ENCODE data around the gene C3orf22.

The C3orf22 gene

DNA sequence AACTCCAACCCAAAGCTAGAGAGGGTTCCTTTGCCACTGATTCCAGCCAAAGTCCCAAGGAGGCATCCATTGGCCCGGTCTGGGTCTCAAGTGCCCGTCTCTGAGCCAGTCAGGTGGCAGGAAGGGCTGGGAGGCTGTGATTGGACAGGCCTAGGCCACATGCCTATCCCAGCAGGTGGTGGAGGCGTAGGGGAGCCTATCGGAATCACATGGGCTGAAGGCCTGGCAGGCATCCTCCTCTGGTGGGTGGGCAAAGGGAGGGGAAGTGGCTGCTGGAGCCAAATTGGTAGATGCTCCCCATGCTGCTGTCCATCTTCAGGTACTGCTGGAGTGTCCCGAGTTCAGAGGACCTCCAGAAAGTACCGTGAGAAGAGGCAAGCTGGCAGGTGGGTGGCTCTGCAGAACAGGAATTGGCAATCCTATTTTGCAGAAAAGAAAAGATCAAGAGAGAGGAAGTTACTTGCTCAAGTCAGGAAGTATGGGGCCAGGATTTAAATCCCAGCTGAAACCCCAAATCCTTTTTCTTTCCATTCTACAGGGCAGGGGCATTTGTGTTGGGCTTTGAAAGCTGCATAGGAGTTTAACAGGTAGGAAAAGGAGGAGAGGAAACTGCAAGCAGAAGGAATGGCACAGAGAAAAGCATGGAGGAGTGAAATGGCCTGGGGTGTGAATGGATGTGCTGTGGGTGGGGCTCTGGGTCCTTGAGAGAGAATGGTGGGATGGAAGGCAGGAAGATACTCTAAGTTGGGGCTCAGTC lies 31.1 kb downstream of the C3orf22 start:
- DNase-seq (ENCODE audit: low read depth) = no peak

- no peak for DNase-seq (ENCODE audit: low read depth)
Observed at GRCh38 chr3:126527006-126527405, 31.7 kb downstream of the C3orf22 start.

DNA sequence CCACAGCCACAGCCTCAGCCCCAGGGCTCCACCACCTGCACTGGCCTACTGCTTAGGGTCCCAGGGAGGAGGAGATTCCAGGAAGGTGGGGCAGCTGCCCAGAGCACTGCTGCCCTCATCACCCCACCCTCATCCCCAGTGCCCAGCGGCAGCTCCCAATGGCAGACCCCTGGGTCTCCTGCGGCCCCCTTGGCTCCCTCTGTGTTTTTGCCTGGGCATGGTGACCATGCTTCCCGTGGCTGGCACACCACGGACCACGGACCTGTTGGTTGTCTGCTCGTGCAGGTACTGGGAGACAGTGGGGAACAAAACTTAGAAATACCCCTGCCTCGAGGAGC lies 32.1 kb downstream of the C3orf22 start:
- DNase-seq (ENCODE audit: low read depth) = no peak

DNA sequence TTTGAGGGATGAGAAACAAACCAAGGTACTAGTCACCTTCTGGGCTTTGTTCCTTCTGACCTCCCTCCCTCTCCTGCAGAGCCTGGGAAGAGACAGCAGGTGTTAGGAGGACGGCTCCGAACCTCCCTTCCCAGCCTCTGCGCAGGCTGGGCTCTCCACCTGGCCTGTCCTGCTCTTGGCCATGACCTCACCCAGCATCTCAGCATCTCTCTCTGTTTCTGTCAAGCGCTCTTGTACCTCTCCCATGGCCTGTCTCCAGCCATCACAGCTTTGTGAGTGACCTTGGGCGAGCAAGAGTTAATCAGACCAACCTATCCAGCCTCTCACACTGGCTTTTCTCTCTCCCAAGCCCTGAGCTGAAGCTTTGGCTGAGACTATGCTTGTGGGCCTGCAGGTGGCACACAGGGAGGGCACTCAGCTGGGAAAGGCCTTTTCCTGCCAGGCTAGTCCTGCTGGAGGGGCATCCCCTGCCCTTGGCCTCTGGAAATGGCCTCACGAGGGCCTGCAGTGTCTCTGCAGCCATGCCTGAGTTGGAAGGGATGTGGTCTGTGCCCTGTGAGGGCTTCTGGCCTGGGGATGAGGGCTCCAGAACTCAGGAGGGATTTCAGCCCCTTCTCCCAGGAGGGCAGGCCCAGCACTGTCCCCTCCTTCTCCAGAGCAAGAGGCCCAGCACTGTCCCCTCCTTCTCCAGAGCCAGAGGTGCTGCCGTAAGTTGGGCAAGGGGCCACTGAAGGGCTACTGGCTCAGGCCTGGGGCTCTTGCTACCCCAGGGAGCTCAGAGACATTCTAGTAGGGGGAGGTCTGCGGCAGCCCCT lies 32.7 kb downstream of the C3orf22 start:
- DNase-seq (ENCODE audit: low read depth) = no peak

DNA sequence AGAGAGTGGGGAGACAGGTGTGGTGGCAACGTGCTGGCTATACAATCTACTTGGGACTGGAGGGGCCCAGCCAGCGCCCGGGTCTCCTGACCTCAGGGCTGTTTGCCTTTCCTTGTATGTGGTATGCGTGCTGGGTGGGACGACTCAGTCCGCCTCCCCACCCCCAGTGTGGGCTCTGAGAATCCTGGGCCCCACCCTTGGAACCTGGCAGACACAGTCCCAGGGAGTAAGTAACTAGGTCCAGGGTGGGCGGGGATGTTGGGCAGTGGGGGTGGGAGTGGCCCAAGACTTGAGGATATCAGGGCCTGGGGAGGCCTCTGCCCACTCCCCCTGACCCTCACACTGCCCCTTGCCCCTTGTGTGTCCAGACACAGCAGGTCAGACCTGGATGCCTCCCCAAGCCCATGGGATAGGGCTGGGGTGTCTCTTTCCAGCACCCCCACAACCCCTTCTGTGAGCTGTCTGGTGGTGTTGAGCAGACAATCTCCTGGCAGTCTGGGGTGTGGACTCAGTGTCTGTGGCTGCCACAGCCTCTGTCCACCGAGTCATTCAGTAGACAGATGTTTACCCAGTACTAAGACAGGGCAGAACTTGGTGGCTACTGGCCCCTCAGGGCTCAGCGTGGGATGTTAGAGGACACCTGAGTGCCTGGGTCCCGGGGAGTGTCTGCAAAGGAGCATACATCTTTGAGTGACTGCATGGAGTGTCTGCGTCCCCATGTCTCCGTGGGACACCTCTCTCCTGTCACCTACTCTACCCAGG lies 33.5 kb downstream of the C3orf22 start:
- no peak for DNase-seq (ENCODE audit: low read depth)

DNA sequence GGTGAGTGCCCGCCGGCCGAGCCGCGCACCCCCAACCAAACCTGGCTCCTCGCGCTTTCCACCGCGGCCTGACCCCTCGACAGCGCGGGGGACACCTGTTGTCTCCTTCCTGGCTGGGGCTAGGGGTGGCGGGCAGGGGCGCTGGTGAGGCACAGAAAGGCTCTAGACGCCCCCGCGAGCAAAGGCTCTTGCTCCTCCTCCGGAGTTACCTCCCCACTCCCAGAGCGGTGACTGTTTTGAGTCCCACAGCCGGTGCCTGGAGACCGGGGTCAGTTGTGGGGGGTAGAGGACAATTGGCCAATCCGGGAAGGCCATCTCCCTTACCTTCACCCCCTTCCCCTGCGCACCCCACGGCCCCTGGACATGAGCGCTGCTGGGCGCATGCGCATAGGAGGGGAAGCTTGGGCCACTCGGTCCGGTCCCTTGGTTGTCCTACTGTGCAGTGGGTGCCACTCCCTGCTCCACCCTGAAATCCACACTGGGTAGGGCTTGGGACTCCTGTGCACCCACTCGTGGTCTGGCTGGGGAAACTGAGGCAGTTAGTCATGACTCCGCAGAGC lies 34.2 kb downstream of the C3orf22 start:
- no peak for DNase-seq (ENCODE audit: low read depth)

- peak; percentile 12 for DNase-seq (ENCODE audit: low read depth)
Observed at GRCh38 chr3:126523745-126524428, 34.8 kb downstream of the C3orf22 start, which contains the start of gene CHST13. TSS of gene CHST13 (plus strand) at chr3:126524155. CDS start at chr3:126524333, 178 bp downstream.

GRCh38 chr3:126522363-126522788 lies 36.4 kb downstream of the C3orf22 start:
- peak; percentile 15 for DNase-seq (ENCODE audit: low read depth)

- no peak for DNase-seq (ENCODE audit: low read depth)
Observed at GRCh38 chr3:126521122-126521891, 37.4 kb downstream of the C3orf22 start.

- DNase-seq (ENCODE audit: low read depth) = no peak
Observed at GRCh38 chr3:126519506-126520455, 39.0 kb downstream of the C3orf22 start.

GRCh38 chr3:126518779-126519177 lies 40.0 kb downstream of the C3orf22 start:
- DNase-seq (ENCODE audit: low read depth) = no peak

GRCh38 chr3:126517986-126518778 lies 40.5 kb downstream of the C3orf22 start:
- no peak for DNase-seq (ENCODE audit: low read depth)

DNA sequence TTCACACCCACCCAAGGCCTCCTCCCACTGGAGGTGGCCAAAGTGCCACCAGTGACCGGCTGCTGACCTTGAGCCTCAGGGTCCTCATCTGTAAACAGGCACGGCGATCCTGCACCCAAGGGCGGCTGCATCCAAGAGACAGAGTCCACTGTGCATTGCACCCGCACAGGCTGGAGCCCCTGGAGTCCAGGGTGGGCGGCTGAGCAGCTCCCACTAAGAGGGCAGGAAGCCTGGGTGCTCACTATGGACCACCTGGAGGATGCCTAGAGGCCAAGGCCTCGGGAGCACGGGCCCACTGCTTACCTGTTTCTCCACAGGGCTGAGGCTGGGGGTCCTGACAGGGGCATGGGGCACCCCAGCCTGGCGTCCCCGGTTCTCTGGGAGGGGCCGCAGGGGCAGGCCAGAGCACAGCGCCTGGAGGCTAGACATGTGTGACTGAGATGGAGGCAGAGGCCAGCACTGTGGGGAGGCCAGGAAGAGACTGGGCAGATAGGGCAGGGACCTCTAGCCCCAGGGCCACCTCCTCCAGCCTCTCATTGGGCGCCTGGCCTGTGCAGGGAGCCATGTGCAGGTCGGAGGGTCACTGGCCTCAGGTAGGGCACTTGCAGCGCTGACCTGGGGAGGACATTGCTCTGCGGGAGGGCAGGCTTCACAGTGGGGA lies 41.3 kb downstream of the C3orf22 start, which contains the start of gene UROC1:
UROC1 (minus strand) TSS at position 483 of the 661 bp plus-strand sequence; CDS start at position 429, 54 bp downstream.
- no peak for DNase-seq (ENCODE audit: low read depth)

- DNase-seq (ENCODE audit: low read depth) = no peak
Observed at GRCh38 chr3:126516936-126517290, 41.8 kb downstream of the C3orf22 start.

- DNase-seq (ENCODE audit: low read depth) = no peak
Observed at GRCh38 chr3:126516152-126516935, 42.4 kb downstream of the C3orf22 start.

GRCh38 chr3:126515066-126515706 lies 43.5 kb downstream of the C3orf22 start:
- DNase-seq (ENCODE audit: low read depth) = no peak

- DNase-seq (ENCODE audit: low read depth) = no peak
Observed at GRCh38 chr3:126514161-126514560, 44.6 kb downstream of the C3orf22 start.

Data from GM04504 (cell line).